HT1080 (cell line): Measurements from ENCODE around the gene SLU7. TPM values are rescaled to one million over a fixed set of nuclear protein-coding genes. Genes with fewer than 3 reads are reported as not detected.

Experiments used
- DNase-seq: peaks from one replicate; pipeline ENCODE4 v3.0.0-alpha.2; 2015; ENCODE audit warnings: low read depth
- polyA plus RNA-seq, 2 experiments: library from polyadenylated mRNA; depleted of rRNA; stranded (reverse); fragments of >200 nt; gene quantifications; 2 replicates each; pipeline ENCODE4 v1.2.3, GENCODE V29; 2015
- total RNA-seq: library from RNA; depleted of rRNA; stranded (reverse); fragments of >200 nt; shearing (Covaris generic); gene quantifications from 2 replicates; pipeline ENCODE4 v1.2.3, GENCODE V29; 2014; rRNA removed

The SLU7 gene
- 64.9 and 67.0 TPM in 2 replicates for total RNA-seq
- 52.5 and 75.5 TPM in 2 replicates for polyA plus RNA-seq (2015; cell fraction: cytosol; rRNA removed)
- polyA plus RNA-seq (2015; cell fraction: nucleus; rRNA removed), result 93.3 and 113 TPM in 2 replicates

- peak; percentile 94 for DNase-seq
Observed at GRCh38 chr5:160418561-160419457, at the start of gene SLU7. SLU7 (minus strand) TSS chr5:160419081; CDS start chr5:160415294, 3,787 bp downstream.

DNA sequence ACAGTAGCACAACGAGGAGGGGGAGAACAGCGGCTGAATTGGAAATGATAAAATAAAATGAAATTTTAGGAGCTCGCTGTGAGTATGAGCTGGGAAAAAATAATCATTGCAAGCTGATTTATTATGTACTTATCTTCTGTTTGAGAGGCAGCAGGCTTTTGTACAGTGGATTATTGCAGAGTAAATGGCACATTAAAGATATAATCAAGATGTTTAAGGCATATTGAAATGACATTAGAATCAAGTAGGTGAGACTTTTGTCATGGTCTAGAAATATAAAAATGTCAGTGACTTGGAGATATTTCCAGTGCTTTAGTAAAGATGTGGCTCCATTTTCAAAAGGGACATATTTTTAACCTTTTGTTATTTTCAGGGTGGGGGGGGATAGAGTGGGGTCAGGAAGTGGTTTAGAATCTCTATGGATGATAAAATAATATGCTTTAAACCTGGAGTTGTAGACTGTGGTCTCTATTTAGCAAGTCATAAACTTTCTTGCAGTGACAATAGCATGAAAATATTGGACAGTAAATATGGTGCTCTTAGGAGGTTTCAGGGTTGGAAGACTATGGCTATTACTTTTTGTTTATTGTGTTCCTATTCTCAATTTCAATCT lies 49.6 kb upstream of the SLU7 start:
- no peak for DNase-seq

DNA sequence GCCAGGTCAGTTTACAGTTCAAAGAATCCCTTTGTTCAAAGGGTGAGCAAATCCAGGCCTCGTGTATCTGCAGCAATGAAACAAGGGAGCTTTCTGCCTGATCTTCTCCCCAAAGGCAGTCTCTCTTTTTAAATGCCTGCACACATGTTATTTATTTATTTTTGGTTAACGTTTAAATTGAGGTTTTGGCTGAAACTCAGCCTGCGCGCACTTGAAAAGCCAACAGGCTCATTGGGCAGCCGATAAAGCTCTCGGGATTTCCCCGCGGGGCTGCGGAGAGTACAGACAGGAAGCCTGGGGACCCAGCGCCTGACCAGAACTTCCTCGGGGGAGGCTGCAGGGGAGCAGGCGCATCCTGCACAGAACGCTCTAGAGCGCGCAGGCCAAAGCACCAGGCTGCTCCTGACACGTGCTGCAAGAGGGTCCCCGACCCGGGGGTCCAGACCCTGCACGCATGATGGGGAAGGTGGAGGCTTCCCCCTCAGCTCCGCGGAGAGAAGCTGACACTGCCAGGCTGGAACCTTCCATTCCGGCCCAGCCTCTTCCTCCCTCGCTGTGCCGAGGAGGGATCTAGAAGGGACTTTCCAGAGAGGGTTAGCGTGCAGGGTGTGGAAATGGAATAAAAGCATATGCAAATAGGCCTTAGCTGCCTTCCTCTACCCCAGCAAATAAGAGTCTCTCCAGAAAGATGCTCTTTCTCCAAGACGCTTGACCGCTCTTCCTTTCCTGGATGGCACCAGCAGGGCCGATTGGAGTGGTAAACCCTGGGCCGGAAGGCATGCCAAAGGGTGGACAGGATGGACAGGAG lies 48.9 kb upstream of the SLU7 start:
- DNase-seq, result peak; percentile 88

DNA sequence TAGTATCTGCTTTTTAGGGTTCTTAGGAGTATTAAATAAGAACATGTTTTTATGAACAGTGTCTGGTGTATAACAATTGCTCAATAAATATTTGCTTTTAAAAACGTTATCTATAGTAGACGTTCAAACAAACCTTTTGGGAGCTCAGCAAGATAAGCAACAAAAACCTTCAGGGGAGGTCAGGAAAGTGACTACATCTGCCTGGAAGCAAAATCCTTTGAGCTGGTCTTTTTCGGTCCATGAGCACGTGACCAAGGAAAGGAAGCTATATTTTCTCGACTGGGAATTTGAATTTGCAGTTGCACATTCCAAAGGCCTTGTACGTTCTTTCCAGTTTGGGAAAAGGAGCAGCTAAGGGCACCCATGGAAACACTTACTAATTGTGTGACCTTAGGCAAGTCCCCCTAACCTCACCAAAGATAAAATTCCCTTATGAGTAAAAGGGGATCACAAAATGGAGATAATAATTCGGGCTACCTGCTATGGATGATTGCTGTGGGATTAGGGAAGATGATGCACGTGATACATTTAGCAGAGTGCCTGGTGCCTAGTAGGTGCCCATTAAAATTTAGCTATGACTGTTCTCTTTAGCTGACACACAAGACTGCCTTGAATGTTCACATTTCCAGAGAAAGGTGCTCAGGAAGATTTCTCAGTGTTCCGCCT lies 48.1 kb upstream of the SLU7 start:
- DNase-seq, result no peak

DNA sequence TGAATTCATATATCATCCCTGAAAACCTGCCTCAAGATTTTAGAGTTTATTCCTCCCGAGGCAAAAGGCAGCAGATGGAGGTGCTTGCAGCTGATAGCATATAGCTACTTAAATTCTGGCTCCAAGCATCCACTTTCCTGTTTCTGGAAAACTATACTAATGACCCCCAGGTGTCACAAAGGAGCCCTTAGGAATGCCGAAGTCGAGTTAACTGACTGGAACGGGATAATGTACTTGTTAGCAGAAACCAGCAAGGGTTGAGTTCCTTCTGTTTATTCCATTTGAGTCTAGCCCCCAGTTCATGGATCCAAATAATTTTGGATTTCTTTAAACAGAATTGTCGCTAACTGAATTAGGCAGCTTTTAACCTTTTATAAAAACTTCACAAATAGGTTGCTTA lies 47.2 kb upstream of the SLU7 start:
- DNase-seq, result no peak

GRCh38 chr5:160464466-160464797 lies 45.6 kb upstream of the SLU7 start:
- DNase-seq, result no peak

DNA sequence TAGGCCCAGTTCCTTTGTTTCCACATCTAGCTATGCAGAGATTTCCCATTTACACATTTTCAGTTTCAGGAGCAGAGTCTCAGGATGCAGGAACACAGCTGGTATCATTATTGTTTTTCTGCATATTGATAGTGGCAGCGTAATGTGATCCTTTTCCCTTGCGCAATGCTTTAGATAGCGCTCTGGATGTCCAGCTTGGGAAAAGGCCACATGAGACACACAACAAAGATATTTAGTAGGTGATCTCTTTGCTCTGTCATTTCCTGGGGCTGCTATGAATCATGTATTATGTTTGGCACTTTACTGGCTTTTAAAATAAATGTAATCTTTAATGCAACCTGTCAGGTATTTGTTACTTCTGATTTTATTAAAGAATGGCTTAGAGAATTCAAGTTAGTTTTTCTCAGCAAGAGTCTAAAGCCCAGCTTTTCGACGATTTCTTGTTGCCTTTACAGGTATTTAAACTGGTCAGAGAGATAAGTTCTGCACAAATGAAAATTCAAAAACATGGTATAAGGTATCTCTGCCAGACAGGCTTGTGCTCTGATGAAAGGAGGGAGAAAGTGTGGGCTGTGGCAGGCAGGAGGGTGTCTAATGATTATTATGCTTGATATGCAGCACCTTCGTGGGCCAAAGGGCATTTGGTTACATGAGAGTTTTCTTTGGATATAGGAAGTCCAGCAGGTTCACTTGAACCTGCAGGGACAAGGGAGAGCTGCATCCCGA lies 45.0 kb upstream of the SLU7 start:
- peak; percentile 92 for DNase-seq

- no peak for DNase-seq
Observed at GRCh38 chr5:160463227-160463626, 44.3 kb upstream of the SLU7 start.

DNA sequence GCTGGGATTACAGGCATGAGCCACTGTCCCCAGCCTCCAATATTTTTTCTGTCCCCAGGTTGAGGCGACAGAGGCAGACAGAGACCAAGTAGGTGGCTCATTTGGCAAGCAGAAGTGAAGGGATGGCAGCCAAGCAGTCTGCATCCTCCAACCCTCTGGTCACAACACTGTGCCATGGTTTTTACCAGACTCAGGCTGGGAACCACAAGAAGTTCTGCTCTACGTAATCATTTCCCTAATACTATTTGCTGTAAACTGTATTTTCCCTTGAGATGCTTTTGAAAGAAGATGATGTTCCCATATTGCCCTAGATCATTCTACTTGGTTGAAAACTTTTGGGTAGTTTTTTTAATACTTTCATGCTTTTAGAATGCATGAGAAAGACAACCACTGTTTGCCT lies 43.3 kb upstream of the SLU7 start:
- DNase-seq, result no peak

DNA sequence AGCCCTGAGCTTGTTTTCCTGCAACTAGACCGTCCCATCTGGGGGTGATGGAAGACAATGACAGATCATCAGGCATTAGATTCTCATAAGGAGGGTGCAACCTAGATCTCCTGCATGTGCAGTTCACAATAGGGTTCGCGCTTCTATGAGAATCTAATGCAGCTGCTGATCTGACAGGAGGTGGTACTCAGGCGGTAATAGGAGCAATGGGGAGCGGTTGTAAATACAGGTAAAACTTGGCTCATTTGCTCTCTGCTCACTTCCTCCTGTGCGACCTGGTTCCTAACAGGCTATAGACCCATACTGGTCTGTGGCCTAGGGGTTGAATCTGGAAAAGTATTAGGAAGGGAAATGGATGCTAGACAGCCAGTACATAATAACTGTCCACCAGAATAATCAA lies 42.5 kb upstream of the SLU7 start:
- DNase-seq, result no peak

- DNase-seq, result no peak
Observed at GRCh38 chr5:160460377-160461049, 41.6 kb upstream of the SLU7 start.

GRCh38 chr5:160458806-160459800 lies 40.2 kb upstream of the SLU7 start:
- DNase-seq, result no peak

DNA sequence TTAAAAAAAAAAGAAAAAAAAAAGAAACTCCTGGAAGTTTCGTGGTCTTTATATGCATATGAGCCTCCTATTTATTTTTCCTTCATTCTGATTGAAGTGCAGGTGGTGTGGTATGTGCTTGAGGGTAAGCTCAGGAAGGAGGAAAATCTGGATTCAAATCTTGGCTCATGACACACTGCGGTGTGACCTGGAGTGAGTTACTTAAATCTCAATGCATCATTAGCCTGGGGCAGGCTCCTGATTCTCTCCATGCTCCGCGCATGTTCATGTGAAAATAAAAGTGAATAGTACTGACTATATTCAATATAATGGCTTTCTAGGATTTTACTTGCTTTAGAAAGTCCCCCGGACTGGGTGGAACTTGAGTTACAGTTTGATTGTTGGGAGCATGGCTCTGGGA lies 38.4 kb upstream of the SLU7 start:
- DNase-seq, result no peak

GRCh38 chr5:160456480-160457177 lies 37.7 kb upstream of the SLU7 start:
- no peak for DNase-seq

GRCh38 chr5:160455600-160455999 lies 36.7 kb upstream of the SLU7 start:
- no peak for DNase-seq

DNA sequence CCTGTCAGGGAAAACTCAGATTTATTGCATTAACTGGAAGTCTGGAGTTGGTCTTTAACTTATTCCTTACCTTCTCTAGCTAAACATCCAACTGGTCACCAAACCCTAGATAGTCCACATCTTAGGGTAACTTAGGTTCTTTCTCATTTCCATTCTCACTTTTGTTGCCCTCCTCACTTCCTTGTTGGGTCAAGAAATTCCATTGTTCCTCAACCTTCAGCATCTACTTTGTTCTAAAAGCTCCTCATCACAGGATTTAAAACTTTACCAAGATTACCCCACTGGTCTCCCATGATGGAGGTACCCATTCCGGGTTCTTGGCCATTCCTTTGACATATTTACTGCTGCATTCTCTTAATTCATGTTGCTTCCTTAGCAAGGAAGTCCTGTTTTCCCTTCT lies 34.9 kb upstream of the SLU7 start:
- DNase-seq, result no peak

DNA sequence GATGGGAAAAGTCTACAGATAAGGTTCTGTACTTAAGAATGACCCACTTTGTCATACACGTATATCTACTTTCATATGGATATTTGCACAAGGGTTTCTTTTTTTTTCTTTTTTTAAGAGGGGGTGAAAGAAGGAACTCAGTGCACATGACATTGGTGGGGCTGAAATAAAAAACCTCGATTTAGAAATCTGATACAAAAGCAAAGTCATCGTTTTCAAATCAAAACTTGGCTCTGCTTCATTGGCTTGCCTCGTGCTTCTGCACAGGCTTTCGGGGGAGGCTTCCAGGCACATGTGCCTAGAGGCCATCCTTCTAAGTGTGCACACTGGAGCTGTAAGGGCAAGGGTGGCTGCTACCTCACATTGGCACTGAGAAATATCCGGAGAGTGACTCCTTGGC lies 33.9 kb upstream of the SLU7 start:
- DNase-seq, result no peak

GRCh38 chr5:160452036-160452435 lies 33.2 kb upstream of the SLU7 start:
- DNase-seq, result no peak
